OCI-M2 (cell line): ENCODE results near the gene THRB.
"Not testable (repeated sequence)": the region's sequence is repeated elsewhere in the genome, so short reads cannot be mapped to it uniquely, and the experiment has no call there.

Source experiments
- DNase-seq: peaks from one replicate; lab custom pipeline; 2025; ENCODE audit not compliant: unreplicated experiment; lab: John Stamatoyannopoulos, UW

The THRB gene

GRCh38 chr3:24120434-24120833, 374.2 kb downstream of the THRB start:
- DNase-seq = no peak

GRCh38 chr3:24119321-24119751, 375.3 kb downstream of the THRB start:
- DNase-seq = no peak

- DNase-seq = no peak
Observed at GRCh38 chr3:24117508-24117907, 377.1 kb downstream of the THRB start.

GRCh38 chr3:24111711-24112110, 382.9 kb downstream of the THRB start:
- no peak for DNase-seq

GRCh38 chr3:24110051-24110450, 384.6 kb downstream of the THRB start:
- DNase-seq = no peak

- DNase-seq = no peak
Observed at GRCh38 chr3:24101676-24102168, 392.9 kb downstream of the THRB start.

GRCh38 chr3:24100696-24101402, 393.8 kb downstream of the THRB start:
- DNase-seq = no peak

- DNase-seq = no peak
Observed at GRCh38 chr3:24096695-24097290, 397.9 kb downstream of the THRB start.

GRCh38 chr3:24096271-24096670, 398.4 kb downstream of the THRB start:
- DNase-seq = no peak

- DNase-seq = not testable (repeated sequence)
Observed at GRCh38 chr3:24094818-24095217, 399.8 kb downstream of the THRB start.

- no peak for DNase-seq
Observed at GRCh38 chr3:24088782-24089181, 405.9 kb downstream of the THRB start.

- no peak for DNase-seq
Observed at GRCh38 chr3:24087469-24087868, 407.2 kb downstream of the THRB start.

GRCh38 chr3:24086617-24087404, 407.8 kb downstream of the THRB start:
- no peak for DNase-seq

GRCh38 chr3:24086206-24086605, 408.4 kb downstream of the THRB start:
- DNase-seq = no peak

GRCh38 chr3:24072193-24072592, 422.5 kb downstream of the THRB start:
- DNase-seq = no peak

- no peak for DNase-seq
Observed at GRCh38 chr3:24069045-24069444, 425.6 kb downstream of the THRB start.

- DNase-seq = no peak
Observed at GRCh38 chr3:24067483-24067882, 427.2 kb downstream of the THRB start.
